ENCODE results near the gene ILF3.

GRCh38 chr19:10654610-10655456, 687 bp downstream of the ILF3 start:
- TF ChIP-seq CTCF (IDR thresholded peaks at IDR 0.05 in 8 of 11, conservative IDR thresholded peaks at IDR 0.05 in 3 of 11): no peak
- no peak for TF ChIP-seq POLR2A (IDR thresholded peaks at IDR 0.05)
- TF ChIP-seq POLR2AphosphoS5 (IDR thresholded peaks at IDR 0.05): no peak
